ENCODE measurements around the gene GDPD2. TPM values are rescaled to one million over a fixed set of nuclear protein-coding genes. Genes with fewer than 3 reads are reported as not detected.

Gene GDPD2
- total and polyA plus RNA-seq, 11 donors: not detected

- 54 to 66% (median 62%) methylated on average over 15 of the region's 15 CpGs for WGBS, 4 donors
Measured at GRCh38 chrX:70432936-70433847, 10.1 kb downstream of the GDPD2 start.

GRCh38 chrX:70433848-70434351 is 10.8 kb downstream of the GDPD2 start:
- no peak for TF ChIP-seq POLR2A (IDR thresholded peaks at IDR 0.05)
- TF ChIP-seq CTCF (IDR thresholded peaks at IDR 0.05): peak; percentile 56 to 78 (median 63)
- Histone ChIP-seq H3K27ac (peak overlapping the region; percentile 38 to 97 (median 83)), H3K4me1 (peaks cover 0 to 20% (median 3%) of the 10 kb centered on the region in 12 donors), H3K36me3 (no peaks in the 10 kb centered on the region), H3K9me3 (no peaks in the 10 kb centered on the region), H3K27me3 (peaks cover 0 to 18% (median 0%) of the 10 kb centered on the region in 9 donors), H3K4me3 (peak overlapping the region; percentile 35 to 94 (median 68))
- intact Hi-C loops (cut with DNase I): loop anchor here in 5 of 10 donors (2.0 to 10.0 kb wide), 6 partner anchors 139 to 239 kb away; partner anchors contain the start of genes PDZD11 (in 2 of the 5), KIF4A (in 1 of the 5) and RAB41 (in 1 of the 5)
- peak; percentile 66 to 84 (median 71) for DNase-seq
- WGBS, 4 donors: 0 to 40% (median 17%) methylated on average over 34 to 37 of the region's 37 CpGs
- ATAC-seq: peak; percentile 53 to 80 (median 73)

More at GRCh38 chrX:70432936-70433847, 10.1 kb downstream of the GDPD2 start:
- H3K36me3 ChIP-seq: no peaks in the 10 kb centered on the region
- intact Hi-C loops (cut with DNase I): loop anchor here in 5 of 10 donors (2.0 to 10.0 kb wide), 6 partner anchors 138 to 238 kb away; partner anchors contain the start of genes PDZD11 (in 2 of the 5), KIF4A (in 1 of the 5) and RAB41 (in 1 of the 5)
- peaks cover 0 to 20% (median 3%) of the 10 kb centered on the region in 12 donors for H3K4me1 ChIP-seq
- peak overlapping the region in 6 of 12 donors; percentile 70 to 97 (median 86) for H3K27ac ChIP-seq
- H3K9me3 ChIP-seq: no peaks in the 10 kb centered on the region
- peak overlapping the region in 11 of 12 donors; percentile 42 to 94 (median 68) for H3K4me3 ChIP-seq
- TF ChIP-seq POLR2A (IDR thresholded peaks at IDR 0.05): no peak
- no peak for TF ChIP-seq CTCF (IDR thresholded peaks at IDR 0.05)
- H3K27me3 ChIP-seq: peaks cover 0 to 13% (median 0%) of the 10 kb centered on the region in 9 donors
- DNase-seq: no peak
- ATAC-seq: no peak

- H3K4me1 ChIP-seq: peaks cover 0 to 20% (median 3%) of the 10 kb centered on the region in 12 donors
- ATAC-seq: peak; percentile 87 to 96 (median 92)
- H3K36me3 ChIP-seq: no peaks in the 10 kb centered on the region
- peaks cover 0 to 18% (median 0%) of the 10 kb centered on the region in 9 donors for H3K27me3 ChIP-seq
- peak; percentile 88 to 92 (median 90) for DNase-seq
- peak overlapping the region; percentile 35 to 94 (median 68) for H3K4me3 ChIP-seq
- no peak for TF ChIP-seq CTCF (IDR thresholded peaks at IDR 0.05)
- peak; percentile 56 to 59 for TF ChIP-seq POLR2A (IDR thresholded peaks at IDR 0.05)
- WGBS, 4 donors: 0 to 49% (median 18%) methylated on average over 42 to 45 of the region's 45 CpGs
- intact Hi-C loops (cut with DNase I): loop anchor here in 5 of 10 donors (5.0 to 10.0 kb wide), 5 partner anchors 140 to 240 kb away; partner anchors contain the start of genes PDZD11 (in 2 of the 5), KIF4A (in 1 of the 5) and RAB41 (in 1 of the 5)
- peak overlapping the region; percentile 53 to 97 (median 83) for H3K27ac ChIP-seq
- H3K9me3 ChIP-seq: no peaks in the 10 kb centered on the region
Measured at GRCh38 chrX:70434352-70434866, 11.3 kb downstream of the GDPD2 start.

Measured in heart left ventricle (tissue), 16 donors.